ENCODE measurements around the gene TANC1.

GRCh38 chr2:159073256-159073655, 104.8 kb downstream of the TANC1 start:
- TF ChIP-seq CTCF (IDR thresholded peaks at IDR 0.05; ENCODE audit: poor library complexity, severe bottlenecking): no peak
- no peak for TF ChIP-seq EZH2 (IDR thresholded peaks at IDR 0.05; ENCODE audit: borderline replicate concordance, insufficient read depth, low read length, poor library complexity, severe bottlenecking)
- no peak for TF ChIP-seq EP300 (conservative IDR thresholded peaks at IDR 0.05; ENCODE audit: poor library complexity, severe bottlenecking)
- no peak for TF ChIP-seq RAD21 (conservative IDR thresholded peaks at IDR 0.05)
- no peak for TF ChIP-seq POLR2AphosphoS5 (IDR thresholded peaks at IDR 0.05)

Measured in neural cell (in vitro differentiated cells).